Osteoblast (primary cell): ENCODE data around the gene MICU2. TPM values are rescaled to one million over a fixed set of nuclear protein-coding genes. Genes with fewer than 3 reads are reported as not detected.

Experiments
- DNase-seq: peaks from one replicate; pipeline ENCODE4 v3.0.0; 2011; ENCODE audit warnings: low spot score, mixed read lengths; ENCODE audit not compliant: insufficient read length; ENCODE audit errors: missing footprints
- H2AFZ ChIP-seq: 2 replicates; pipeline ENCODE4 v1.6.0; 2011; ENCODE audit warnings: mild to moderate bottlenecking, low read length
- H3K27ac ChIP-seq: 2 replicates; pipeline ENCODE4 v1.5.1; 2011; ENCODE audit warnings: mild to moderate bottlenecking, low read depth, low read length, moderate library complexity
- H3K27me3 ChIP-seq: 2 replicates; pipeline ENCODE4 v1.6.0; 2012; ENCODE audit warnings: mild to moderate bottlenecking, control low read depth, inconsistent platforms, low read length, moderate library complexity; ENCODE audit not compliant: insufficient read depth
- H3K36me3 ChIP-seq: 2 replicates; pipeline ENCODE4 v1.5.1; 2011; ENCODE audit warnings: mild to moderate bottlenecking, low read length, control low read depth, moderate library complexity; ENCODE audit not compliant: insufficient read depth
- H3K4me1 ChIP-seq: 2 replicates; pipeline ENCODE4 v1.5.1; 2011; ENCODE audit warnings: mild to moderate bottlenecking, low read length, control low read depth, moderate library complexity; ENCODE audit not compliant: insufficient read depth
- H3K4me2 ChIP-seq: 2 replicates; pipeline ENCODE4 v1.6.0; 2011; ENCODE audit warnings: mild to moderate bottlenecking, low read length; ENCODE audit not compliant: insufficient read depth
- H3K4me3 ChIP-seq: fragments of 200-600 bp; sonication (generic); 3 replicates; pipeline ENCODE4 v1.5.1; 2012; ENCODE audit warnings: mild to moderate bottlenecking, low read length, inconsistent platforms; ENCODE audit not compliant: insufficient read depth
- H3K79me2 ChIP-seq: 2 replicates; pipeline ENCODE4 v1.6.0; 2012; ENCODE audit warnings: mild to moderate bottlenecking, low read length, control low read depth, inconsistent platforms; ENCODE audit not compliant: insufficient read depth
- H3K9me3 ChIP-seq: 2 replicates; pipeline ENCODE4 v1.5.1; 2011; ENCODE audit warnings: low read depth, low read length, control low read depth
- H4K20me1 ChIP-seq: 2 replicates; pipeline ENCODE4 v1.6.0; 2012; ENCODE audit warnings: mild to moderate bottlenecking, low read length, control low read depth; ENCODE audit not compliant: insufficient read depth
- total RNA-seq: library from RNA; depleted of rRNA; stranded (reverse); fragments of >200 nt; gene quantifications from 2 replicates; pipeline ENCODE4 v1.2.3, GENCODE V29; 2012
- TF ChIP-seq, protein P1 (sequence below): IDR thresholded peaks from 2 replicates; pipeline ENCODE4 v1.5.1; 2011; ENCODE audit warnings: mild to moderate bottlenecking, low read depth, low read length, moderate library complexity; ENCODE audit errors: extremely low read depth

MICU2 gene
- total RNA-seq, 1 donor: 46.0 TPM

DNA sequence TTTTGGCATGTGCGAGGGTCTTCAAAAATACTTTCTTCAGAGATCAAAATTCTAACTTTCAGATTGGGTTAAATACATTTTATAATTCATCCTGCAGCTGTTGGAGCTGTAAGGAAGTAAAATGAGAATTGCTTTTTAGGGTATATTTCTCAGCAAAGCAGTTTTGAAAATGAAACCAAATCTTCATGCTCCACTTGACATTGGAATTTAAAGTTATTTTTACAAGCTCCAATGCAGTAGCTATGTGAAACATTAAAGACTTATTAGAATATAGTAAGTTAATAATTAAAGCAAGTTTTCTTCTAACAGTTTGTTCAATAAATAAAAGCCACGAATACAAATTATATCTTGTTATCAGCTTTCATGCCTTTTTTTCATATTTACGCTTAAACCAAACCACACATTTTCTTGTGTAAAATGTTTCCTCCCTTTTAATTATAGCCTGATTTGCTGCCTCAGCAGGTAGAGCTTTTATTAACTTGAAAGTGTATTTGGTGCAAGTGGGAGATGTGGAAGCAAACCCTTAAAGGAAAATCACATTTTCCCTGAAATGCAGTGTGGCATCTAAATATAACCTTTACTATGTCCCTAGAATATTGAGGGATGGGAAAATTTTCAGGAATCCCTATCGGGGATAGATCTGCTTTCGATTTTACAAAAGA lies 12.4 kb upstream of the MICU2 start:
- Histone ChIP-seq H4K20me1 (no peaks in the 10 kb centered on the region), H3K4me3 (peak overlapping the region; percentile 20), H3K27me3 (peaks cover 4% of the 10 kb centered on the region), H3K4me1 (no peaks in the 10 kb centered on the region), H3K27ac (no peak overlapping the region), H2AFZ (peak overlapping the region; percentile 33), H3K4me2 (peak overlapping the region; percentile 16), H3K79me2 (no peaks in the 10 kb centered on the region), H3K9me3 (no peaks in the 10 kb centered on the region), H3K36me3 (no peaks in the 10 kb centered on the region)
- DNase-seq: no peak
- TF ChIP-seq, protein P1, sequence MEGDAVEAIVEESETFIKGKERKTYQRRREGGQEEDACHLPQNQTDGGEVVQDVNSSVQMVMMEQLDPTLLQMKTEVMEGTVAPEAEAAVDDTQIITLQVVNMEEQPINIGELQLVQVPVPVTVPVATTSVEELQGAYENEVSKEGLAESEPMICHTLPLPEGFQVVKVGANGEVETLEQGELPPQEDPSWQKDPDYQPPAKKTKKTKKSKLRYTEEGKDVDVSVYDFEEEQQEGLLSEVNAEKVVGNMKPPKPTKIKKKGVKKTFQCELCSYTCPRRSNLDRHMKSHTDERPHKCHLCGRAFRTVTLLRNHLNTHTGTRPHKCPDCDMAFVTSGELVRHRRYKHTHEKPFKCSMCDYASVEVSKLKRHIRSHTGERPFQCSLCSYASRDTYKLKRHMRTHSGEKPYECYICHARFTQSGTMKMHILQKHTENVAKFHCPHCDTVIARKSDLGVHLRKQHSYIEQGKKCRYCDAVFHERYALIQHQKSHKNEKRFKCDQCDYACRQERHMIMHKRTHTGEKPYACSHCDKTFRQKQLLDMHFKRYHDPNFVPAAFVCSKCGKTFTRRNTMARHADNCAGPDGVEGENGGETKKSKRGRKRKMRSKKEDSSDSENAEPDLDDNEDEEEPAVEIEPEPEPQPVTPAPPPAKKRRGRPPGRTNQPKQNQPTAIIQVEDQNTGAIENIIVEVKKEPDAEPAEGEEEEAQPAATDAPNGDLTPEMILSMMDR: no peak

- no peaks in the 10 kb centered on the region for H3K9me3 ChIP-seq
- H3K27ac ChIP-seq: no peak overlapping the region
- no peaks in the 10 kb centered on the region for H3K4me1 ChIP-seq
- H3K27me3 ChIP-seq: peaks cover 4% of the 10 kb centered on the region
- H3K4me2 ChIP-seq: no peak overlapping the region
- no peak overlapping the region for H3K4me3 ChIP-seq
- TF ChIP-seq, protein P1: no peak
- H2AFZ ChIP-seq: no peak overlapping the region
- no peaks in the 10 kb centered on the region for H4K20me1 ChIP-seq
- no peaks in the 10 kb centered on the region for H3K79me2 ChIP-seq
- H3K36me3 ChIP-seq: no peaks in the 10 kb centered on the region
- DNase-seq: no peak
Observed at GRCh38 chr13:21615427-21615826, 11.5 kb upstream of the MICU2 start.

GRCh38 chr13:21613791-21614190 lies 9.8 kb upstream of the MICU2 start:
- H3K27me3 ChIP-seq: no peaks in the 10 kb centered on the region
- TF ChIP-seq, protein P1: no peak
- no peak overlapping the region for H3K27ac ChIP-seq
- no peak overlapping the region for H3K4me2 ChIP-seq
- H3K4me1 ChIP-seq: no peaks in the 10 kb centered on the region
- H2AFZ ChIP-seq: peak overlapping the region; percentile 36
- no peaks in the 10 kb centered on the region for H3K9me3 ChIP-seq
- no peaks in the 10 kb centered on the region for H3K36me3 ChIP-seq
- no peak for DNase-seq
- H3K4me3 ChIP-seq: no peak overlapping the region
- H4K20me1 ChIP-seq: no peaks in the 10 kb centered on the region
- no peaks in the 10 kb centered on the region for H3K79me2 ChIP-seq

GRCh38 chr13:21611385-21611784 lies 7.4 kb upstream of the MICU2 start:
- no peak for DNase-seq
- Histone ChIP-seq H4K20me1 (no peaks in the 10 kb centered on the region), H3K4me3 (no peak overlapping the region), H3K4me2 (no peak overlapping the region), H3K36me3 (no peaks in the 10 kb centered on the region), H3K27me3 (no peaks in the 10 kb centered on the region), H3K4me1 (no peaks in the 10 kb centered on the region), H3K9me3 (no peaks in the 10 kb centered on the region), H3K27ac (no peak overlapping the region), H2AFZ (no peak overlapping the region), H3K79me2 (no peaks in the 10 kb centered on the region)
- TF ChIP-seq, protein P1: no peak
